Measurements from ENCODE around the gene LDLRAD1.

- TF ChIP-seq, protein P1, sequence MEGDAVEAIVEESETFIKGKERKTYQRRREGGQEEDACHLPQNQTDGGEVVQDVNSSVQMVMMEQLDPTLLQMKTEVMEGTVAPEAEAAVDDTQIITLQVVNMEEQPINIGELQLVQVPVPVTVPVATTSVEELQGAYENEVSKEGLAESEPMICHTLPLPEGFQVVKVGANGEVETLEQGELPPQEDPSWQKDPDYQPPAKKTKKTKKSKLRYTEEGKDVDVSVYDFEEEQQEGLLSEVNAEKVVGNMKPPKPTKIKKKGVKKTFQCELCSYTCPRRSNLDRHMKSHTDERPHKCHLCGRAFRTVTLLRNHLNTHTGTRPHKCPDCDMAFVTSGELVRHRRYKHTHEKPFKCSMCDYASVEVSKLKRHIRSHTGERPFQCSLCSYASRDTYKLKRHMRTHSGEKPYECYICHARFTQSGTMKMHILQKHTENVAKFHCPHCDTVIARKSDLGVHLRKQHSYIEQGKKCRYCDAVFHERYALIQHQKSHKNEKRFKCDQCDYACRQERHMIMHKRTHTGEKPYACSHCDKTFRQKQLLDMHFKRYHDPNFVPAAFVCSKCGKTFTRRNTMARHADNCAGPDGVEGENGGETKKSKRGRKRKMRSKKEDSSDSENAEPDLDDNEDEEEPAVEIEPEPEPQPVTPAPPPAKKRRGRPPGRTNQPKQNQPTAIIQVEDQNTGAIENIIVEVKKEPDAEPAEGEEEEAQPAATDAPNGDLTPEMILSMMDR (IDR thresholded peaks at IDR 0.05; ENCODE audit: extremely low read depth in 1 of 2, insufficient read depth in 1 of 2, low read depth in 1 of 2, low read length in 2 of 2): no peak
- TF ChIP-seq MAX (IDR thresholded peaks at IDR 0.05; ENCODE audit: insufficient read depth, insufficient read length) (no peak), MYC (IDR thresholded peaks at IDR 0.05; ENCODE audit: low read depth, low read length) (no peak), EZH2 (IDR thresholded peaks at IDR 0.05; ENCODE audit: borderline replicate concordance, low read depth, low read length, severe bottlenecking) (no peak), JUN (IDR thresholded peaks at IDR 0.05; ENCODE audit: borderline replicate concordance, insufficient read depth, insufficient read length, low read depth) (no peak)
Measured at GRCh38 chr1:54008876-54009275, 9.1 kb downstream of the LDLRAD1 start.

Data from endothelial cell of umbilical vein (primary cell).